Measurements from ENCODE around the gene MGAT5B.

MGAT5B gene

GRCh38 chr17:76880971-76881370 lies 12.8 kb downstream of the MGAT5B start:
- no peak for DNase-seq

DNA sequence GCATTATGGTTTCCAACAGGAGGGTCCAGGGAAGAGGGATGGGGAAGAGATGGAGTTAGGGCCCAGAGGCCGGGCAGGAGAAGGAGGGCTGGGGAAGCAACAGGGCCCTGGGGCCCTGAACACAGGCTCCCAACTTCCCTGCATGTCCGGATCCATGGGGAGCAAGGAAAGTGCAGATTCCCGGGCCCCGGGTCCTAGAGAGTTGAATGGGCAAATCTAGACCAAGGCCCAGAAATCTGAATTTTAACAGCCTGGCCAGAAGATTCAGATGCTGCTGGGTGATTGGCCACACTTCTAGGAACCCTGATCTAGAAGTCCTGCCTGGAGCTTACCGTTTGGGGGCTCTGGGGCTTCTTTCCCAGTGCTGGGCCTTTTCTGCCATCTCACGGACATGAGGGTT lies 13.2 kb downstream of the MGAT5B start:
- no peak for DNase-seq

GRCh38 chr17:76881966-76882365 lies 13.8 kb downstream of the MGAT5B start:
- DNase-seq = no peak

DNA sequence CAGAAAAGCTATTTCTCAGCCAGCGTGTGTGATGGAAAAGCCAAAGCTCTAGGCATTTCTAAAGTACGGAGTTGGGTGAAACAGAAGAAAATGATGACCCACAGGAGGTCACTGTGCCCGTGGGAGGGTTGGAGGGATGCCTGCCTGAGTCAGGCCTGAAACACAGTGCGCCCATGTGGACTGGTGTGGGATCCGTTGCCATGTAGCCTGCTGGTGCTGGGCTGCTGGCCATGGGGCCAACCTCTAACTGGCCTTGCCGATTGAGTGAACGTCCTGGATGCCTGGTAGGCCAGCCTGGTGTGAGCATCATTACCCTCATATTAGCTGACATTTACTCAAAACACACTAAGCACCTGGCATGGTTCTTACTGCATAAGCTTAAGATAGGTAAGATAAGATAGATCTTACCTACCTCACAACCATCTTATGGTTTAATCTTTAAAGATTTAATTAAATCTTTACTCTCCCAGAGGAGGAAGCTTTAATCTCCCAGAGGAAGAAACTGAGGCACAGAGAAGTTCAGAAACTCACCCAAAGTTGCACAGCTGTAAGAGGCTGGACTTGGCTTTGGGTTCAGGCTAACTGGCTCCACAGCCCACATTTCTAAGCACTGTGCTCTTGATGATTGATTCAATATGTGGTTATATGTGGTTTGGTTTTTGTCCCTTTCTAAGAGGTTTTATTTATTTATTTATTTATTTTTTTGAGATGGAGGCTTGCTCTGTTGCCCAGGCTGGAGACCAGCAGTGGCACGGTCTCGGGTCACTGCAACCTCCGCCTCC lies 15.7 kb downstream of the MGAT5B start:
- DNase-seq = no peak

DNA sequence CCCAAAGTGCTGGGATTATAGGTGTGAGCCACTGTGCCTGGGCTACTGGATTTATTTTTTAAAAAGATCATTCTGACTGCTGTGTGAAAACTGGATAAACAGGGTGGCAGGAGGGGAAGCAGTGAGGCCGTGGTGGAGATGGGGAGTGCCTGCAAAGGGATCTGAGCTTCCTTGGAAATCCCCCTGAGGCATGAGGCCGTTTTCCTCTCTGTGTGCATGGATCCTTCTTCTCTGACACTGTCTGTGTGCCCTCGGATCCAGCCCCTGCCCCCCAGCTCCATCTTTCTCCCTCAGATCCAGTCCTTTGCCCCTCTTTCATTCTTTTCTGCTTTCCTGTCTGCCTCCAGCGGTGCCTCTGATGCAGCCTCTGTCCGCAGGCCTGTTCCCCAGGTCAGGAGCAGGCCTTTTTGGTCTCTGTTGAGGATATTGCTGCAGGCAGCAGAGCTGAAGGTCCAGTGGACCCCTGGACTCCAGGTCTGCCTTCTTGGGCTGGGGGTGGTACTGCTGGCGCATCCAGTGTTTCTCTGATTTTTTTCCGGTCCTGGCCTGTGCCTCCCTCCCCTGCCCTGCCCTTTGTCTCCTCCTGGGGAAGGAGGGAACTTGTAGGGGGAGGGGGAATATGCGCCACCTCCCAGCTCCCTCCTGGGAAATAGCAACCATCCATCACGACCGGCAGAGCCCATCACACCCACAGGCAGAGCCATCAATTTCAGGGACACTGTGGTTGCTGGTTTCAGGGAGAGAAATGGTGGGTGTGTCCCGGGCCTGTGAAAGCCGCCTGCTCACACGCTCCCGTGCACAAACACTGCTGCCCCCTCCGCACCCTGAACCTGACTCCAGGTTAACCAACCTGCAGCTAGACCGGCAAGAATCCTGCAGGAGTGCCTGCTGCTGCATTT lies 17.0 kb downstream of the MGAT5B start:
- DNase-seq = no peak

DNA sequence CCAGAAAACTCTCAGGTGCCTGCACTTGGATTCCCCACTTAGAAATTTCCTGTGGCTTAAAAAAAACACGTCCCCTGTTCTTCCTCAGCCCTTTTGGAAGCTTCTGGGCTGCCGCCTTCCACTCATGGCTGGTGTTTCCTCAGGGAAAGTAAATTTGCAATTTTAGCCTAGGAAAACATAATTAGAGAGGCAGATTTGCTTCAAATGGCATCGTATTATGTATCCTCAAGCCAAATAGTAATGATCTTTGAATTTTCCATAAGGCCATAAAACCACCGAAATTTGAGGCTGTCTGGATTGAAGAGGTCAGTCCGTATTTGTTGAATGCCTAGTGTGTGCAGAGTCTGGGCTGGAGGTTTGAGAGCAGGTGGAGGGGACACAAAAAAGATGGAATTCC lies 17.7 kb downstream of the MGAT5B start:
- no peak for DNase-seq

DNA sequence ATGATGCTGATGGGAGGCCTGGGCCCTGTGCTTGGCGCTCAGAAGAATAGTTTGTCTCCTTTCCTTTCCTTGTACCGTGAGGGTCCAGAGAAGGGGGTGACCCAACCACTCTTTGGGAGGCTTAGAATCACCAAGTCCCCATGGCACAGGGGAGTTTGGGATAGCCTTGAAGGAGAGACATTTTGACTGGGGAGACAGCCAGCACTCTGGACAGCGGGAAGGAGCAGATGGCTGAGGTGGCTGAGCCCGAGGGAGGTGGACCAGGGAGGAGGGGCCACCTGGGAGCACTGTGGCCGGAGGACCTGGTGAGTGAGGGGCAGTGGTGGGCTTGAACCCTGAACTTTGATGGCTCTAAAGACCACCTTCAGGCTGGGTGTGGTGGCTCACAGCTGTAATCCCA lies 18.2 kb downstream of the MGAT5B start:
- DNase-seq = no peak

DNA sequence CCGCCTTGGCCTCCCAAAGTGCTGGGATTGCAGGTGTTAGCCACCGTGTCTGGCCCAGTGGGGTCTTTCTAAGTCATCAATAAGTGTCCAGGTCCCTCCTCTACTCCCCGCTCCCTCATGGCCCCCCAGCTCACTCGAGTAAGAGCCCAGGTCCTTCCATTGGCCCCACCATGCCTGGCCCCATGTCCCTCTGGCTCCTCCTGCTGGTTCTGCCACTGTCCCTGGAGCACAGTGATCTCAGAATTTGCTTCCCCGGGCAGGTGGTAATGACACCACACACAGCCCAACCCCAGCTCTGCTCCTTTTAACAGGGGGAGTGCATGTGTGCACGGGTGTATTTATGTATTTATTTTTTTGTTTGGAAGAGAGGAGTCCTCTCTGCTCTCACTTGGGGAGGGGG lies 19.6 kb downstream of the MGAT5B start:
- no peak for DNase-seq

DNA sequence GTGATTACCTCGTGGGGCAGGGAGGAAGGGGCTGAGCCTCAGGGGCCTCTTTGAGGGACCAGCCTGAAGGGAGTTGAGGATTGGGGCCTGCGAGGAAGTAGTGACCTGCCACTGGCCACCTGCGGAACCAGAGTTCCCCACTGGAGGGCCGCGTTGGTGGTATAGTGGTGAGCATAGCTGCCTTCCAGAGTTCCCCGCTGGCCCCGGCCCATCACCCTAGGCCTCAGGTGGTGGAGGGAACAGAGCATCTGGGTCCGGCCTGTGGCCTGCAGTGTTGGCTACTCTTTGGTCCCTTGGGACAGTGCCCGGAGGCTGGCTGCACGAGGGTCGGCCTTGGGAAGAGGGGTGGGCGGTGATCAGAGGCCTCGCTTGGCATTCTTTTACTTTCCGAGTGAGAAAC lies 20.5 kb downstream of the MGAT5B start:
- DNase-seq = no peak

- no peak for DNase-seq
Observed at GRCh38 chr17:76889323-76889722, 21.1 kb downstream of the MGAT5B start.

- DNase-seq = no peak
Observed at GRCh38 chr17:76892329-76892728, 24.1 kb downstream of the MGAT5B start.

DNA sequence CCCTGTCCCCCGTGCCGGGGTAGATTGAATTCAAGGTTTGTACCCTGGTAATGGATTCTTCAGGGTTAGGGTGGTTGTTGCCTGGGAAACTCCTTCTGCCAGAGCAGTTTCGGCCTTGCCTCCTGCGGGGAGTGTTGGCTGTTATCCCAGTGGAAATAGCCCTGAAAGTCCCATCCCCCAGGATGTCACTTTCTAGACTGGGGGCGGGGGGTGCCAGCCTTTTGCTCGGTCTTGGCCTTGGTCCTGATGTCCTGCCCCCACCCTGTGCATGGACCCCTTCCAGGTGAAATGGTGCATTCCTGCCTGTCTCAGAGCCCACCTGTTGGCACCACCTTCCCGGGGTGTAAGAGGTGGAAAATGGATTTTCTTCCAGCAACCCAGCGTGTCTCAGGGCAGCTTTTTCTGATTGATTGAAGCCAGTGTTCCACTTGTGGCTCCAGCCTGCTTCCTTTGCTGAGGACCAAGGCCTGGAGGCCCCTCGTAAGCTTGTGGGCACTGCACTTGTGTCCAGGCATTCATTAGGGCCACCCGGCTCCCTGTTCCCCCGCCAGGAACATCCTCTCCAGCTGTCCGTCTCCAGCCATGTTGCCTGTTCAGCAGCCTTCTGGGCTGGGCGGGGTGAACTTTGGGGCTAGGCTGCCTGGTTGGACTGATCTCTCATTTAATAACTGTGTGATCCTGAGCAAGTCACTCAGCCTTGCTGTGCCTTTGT lies 25.6 kb downstream of the MGAT5B start:
- no peak for DNase-seq

DNA sequence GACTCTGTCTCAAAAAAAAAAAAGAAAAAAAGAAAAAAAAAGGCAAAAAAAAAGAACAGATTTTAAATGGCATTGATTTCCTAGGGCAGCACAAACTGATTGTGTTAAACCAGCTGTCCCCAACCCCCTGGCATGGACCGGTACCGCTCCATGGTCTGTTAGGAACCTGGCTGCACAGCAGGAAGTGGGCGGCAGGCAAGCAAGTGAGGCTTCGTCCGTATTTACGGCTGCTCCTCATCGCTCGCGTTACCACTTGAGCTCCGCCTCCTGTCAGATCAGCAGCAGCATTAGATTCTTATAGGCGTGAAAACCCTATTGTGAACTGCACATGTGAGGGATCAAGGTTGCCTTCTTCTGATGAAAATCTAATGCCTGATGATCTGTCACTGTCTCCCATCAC lies 26.6 kb downstream of the MGAT5B start:
- DNase-seq = no peak

- no peak for DNase-seq
Observed at GRCh38 chr17:76897023-76897422, 28.8 kb downstream of the MGAT5B start.

- no peak for DNase-seq
Observed at GRCh38 chr17:76899414-76899813, 31.2 kb downstream of the MGAT5B start.

DNA sequence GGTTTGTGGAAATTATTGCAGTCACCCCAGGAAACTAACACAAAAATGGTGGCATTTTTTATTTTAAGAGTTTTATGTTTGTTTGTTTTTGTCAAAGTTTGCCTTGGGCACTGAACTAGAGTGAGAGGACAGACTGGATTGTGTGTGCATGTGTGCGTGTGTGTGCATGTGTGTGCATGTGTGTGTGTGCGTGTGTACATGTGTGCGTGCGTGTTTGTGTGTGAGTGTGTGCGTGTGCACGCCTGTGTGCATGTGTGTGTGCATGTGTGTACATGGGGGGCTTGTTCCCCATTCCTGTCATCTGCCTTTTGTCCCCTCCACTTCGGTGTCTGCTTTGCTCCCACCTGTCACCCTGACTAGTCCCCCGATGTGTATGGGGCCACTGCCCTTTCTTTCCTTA lies 32.5 kb downstream of the MGAT5B start:
- DNase-seq = no peak

DNA sequence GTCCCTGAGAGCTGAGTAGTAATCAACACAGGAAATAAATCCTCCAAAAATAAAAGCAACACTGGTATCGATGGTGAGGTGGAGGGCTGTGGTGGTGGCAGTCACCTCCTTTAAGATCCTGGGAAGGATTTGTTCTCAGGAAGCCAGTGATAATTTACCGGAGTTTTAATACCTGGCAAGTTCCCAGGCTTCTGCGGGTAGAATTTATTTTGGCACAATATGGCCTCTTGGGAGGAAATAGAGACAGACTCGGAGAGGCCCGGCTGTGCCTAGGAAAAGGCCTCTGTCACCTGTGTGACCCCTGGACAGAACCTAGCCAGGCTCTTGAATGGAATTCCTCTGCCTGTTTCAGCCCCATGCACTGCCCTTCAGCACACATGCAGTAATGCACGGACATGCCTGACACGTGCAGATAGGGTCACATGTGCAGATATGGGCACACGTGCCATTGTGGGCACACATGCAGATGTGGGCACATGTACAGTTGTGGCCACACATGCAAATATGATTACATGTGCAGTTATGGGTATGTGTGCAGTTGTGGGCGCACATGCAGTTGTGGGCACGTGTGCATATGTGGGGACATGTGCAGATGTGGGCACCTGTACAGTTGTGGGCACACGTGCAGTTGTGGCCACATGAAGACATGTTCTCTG lies 33.5 kb downstream of the MGAT5B start:
- DNase-seq = no peak

DNA sequence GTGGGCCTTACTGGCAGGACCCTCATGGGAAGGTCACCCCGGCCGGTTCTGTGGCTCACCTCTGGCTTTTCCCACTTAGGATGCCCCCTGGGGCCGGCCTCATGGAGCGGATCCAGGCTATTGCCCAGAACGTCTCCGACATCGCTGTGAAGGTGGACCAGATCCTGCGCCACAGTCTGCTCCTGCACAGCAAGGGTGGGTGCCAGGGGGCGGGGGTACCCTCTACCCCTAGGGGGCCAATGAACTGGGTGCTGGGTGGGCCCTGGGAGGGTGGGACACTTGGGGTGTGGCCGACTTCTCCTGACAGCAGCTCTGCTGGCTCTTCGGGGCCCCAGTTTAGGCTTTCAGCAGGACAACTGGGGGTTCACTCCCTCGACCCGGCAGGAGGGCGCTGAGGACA lies 34.3 kb downstream of the MGAT5B start:
- DNase-seq = no peak

- no peak for DNase-seq
Observed at GRCh38 chr17:76903631-76904030, 35.4 kb downstream of the MGAT5B start.

- DNase-seq = no peak
Observed at GRCh38 chr17:76904116-76904515, 35.9 kb downstream of the MGAT5B start.

- DNase-seq = no peak
Observed at GRCh38 chr17:76905036-76905435, 36.8 kb downstream of the MGAT5B start.

DNA sequence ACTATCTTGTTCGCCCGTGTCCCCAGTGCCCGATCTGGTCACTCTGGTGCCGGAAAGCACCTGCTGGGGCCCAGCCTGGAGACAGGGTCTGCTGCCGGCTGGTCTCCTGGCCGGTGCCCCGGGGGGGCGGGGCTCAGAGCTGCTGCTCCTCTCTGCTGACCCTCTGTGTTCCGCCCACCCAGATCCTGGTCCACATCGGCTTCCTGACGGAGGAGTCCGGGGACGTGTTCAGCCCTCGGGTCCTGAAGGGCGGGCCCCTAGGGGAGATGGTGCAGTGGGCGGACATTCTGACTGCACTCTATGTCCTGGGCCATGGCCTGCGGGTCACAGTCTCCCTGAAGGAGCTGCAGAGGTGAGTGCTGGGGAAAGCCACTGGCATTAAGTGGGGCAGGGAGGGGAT lies 37.6 kb downstream of the MGAT5B start:
- DNase-seq = no peak

- no peak for DNase-seq
Observed at GRCh38 chr17:76906463-76906862, 38.3 kb downstream of the MGAT5B start.

All from activated naive CD4-positive, alpha-beta T cell treated with anti-CD3 and anti-CD28 coated beads, Interleukin-2, amount 50 U/mL, for 16 hours (primary cell).